Gastroesophageal sphincter (tissue), 4 donors: ENCODE results near the gene SRP19. TPM values are rescaled to one million over a fixed set of nuclear protein-coding genes. Genes with fewer than 3 reads are reported as not detected.

Experiments
- ATAC-seq: fragments of 150-250 bp; one replicate; pipeline ENCODE4 v1.9.1; 2016; ENCODE audit warnings: mild to moderate bottlenecking, moderate library complexity
- H3K27ac ChIP-seq, 4 donors: fragments of 200-600 bp; sonication (generic) in 3 of 4; 1 replicate in 3 of 4; 2 replicates in 1 of 4; pipeline ENCODE4 v1.5.1; 2016 to 2019
- H3K27me3 ChIP-seq: fragments of 200-600 bp; sonication (generic); one replicate; pipeline ENCODE4 v1.5.1; 2019
- H3K36me3 ChIP-seq, 2 donors: fragments of 200-600 bp; sonication (generic); one replicate each; pipeline ENCODE4 v1.5.1; 2019; ENCODE audit warnings: control low read depth in 1 of 2
- H3K4me1 ChIP-seq, 3 donors: fragments of 200-600 bp; sonication (generic); 1 replicate in 2 of 3; 2 replicates in 1 of 3; pipeline ENCODE4 v1.5.1; 2016 to 2019; ENCODE audit warnings: control low read depth in 2 of 3
- H3K4me3 ChIP-seq, 2 donors: fragments of 200-600 bp; sonication (generic); one replicate each; pipeline ENCODE4 v1.5.1; 2019; ENCODE audit warnings: mild to moderate bottlenecking in 1 of 2, moderate library complexity in 1 of 2
- H3K9me3 ChIP-seq, 3 donors: fragments of 200-600 bp; sonication (generic); one replicate each; pipeline ENCODE4 v1.5.1; 2017 to 2019; ENCODE audit warnings: control low read depth in 2 of 3
- CTCF ChIP-seq, 4 experiments: fragments of 200-600 bp in 2 of 4; fragments of 450-650 bp in 2 of 4; sonication (generic) in 1 of 4; IDR thresholded peaks; one replicate each; pipeline ENCODE4 v1.5.1; 2017 to 2019; ENCODE audit warnings: antibody characterized with exemption in 4 of 4, mild to moderate bottlenecking in 2 of 4, moderate library complexity in 2 of 4
- EP300 ChIP-seq: sonication (generic); formaldehyde crosslinking; IDR thresholded peaks from one replicate; pipeline ENCODE4 v1.6.1; 2017; ENCODE audit warnings: antibody characterized with exemption, mild to moderate bottlenecking
- POLR2A ChIP-seq, 2 donors: fragments of 450-650 bp; IDR thresholded peaks; one replicate each; pipeline ENCODE4 v1.6.1; 2017; ENCODE audit warnings: antibody characterized with exemption in 2 of 2, mild to moderate bottlenecking in 2 of 2, moderate library complexity in 1 of 2
- POLR2AphosphoS5 ChIP-seq: sonication (generic); formaldehyde crosslinking; IDR thresholded peaks from one replicate; pipeline ENCODE4 v1.6.1; 2017; ENCODE audit warnings: antibody characterized with exemption
- WGBS, 2 donors: methylation state at CpG; one replicate each; pipeline ENCODE4 v1.1.5; 2018; ENCODE audit warnings: low coverage in 1 of 2; 5-methylcytosine and 5-hydroxymethylcytosine counted together
- total RNA-seq, 4 donors: library from RNA; depleted of rRNA; stranded (reverse); fragments of >200 nt; gene quantifications; one replicate each; pipeline ENCODE4 v1.1.0, GENCODE V29; 2016

The SRP19 gene
- total RNA-seq, 4 donors from 2014 or later: 36.5 to 96.8 (median 69.2) TPM

DNA sequence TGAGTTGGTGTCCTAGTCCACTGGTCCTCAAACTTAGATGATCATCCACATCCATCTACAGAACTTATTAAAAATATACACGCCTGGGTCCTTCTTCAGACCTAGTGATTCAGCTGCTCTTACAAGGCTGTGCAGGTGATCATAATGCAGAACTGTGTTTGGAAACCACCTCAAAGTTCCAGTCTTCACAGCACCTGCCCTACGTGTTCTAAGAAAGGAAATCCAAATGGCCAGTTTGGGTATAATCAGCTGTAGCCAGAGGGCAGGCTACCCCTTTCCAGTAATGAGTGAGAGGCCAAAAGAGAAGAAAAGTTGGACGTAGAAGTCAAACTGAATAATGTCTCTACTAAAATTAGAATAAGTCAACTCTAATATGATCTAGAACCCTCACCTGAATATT lies 45.5 kb downstream of the SRP19 start:
- Histone ChIP-seq H3K36me3 (peaks cover 0 to 39% of the 10 kb centered on the region in 2 donors), H3K9me3 (no peaks in the 10 kb centered on the region), H3K27me3 (no peaks in the 10 kb centered on the region), H3K4me3 (no peak overlapping the region), H3K4me1 (peaks cover 0 to 30% (median 0%) of the 10 kb centered on the region in 3 donors), H3K27ac (no peak overlapping the region)
- 70 to 78% methylated on average over 3 of the region's 3 CpGs for WGBS, 2 donors
- no peak for ATAC-seq
- no peak for TF ChIP-seq POLR2A (IDR thresholded peaks at IDR 0.05)
- no peak for TF ChIP-seq CTCF (IDR thresholded peaks at IDR 0.05)
- no peak for TF ChIP-seq POLR2AphosphoS5
- TF ChIP-seq EP300: no peak

DNA sequence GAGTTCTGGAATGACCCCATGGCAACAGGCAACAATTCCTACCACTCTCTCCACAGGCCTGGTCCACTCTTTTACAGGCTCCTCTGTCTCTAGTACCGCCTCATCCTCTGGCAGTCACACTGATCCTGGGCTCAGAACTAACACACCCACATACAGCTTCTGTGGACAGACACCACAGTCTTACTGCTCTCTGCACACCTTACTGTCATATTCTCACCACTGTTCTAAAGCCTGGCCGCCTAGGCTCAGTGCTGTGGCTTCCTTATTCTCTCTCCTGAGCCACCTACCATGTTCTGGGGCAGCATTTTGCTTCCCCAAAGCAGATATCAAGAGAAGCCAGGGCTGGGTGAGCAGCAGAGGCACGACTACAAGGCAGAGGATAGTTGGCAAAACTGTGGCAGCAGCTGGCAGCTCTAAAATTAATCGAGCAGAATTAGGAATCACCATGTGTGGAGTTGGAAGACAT lies 46.1 kb downstream of the SRP19 start:
- no peak for TF ChIP-seq POLR2A (IDR thresholded peaks at IDR 0.05)
- TF ChIP-seq EP300: no peak
- TF ChIP-seq CTCF (IDR thresholded peaks at IDR 0.05): no peak
- TF ChIP-seq POLR2AphosphoS5: no peak
- Histone ChIP-seq H3K27ac (peak overlapping the region in 1 of 4 donors; percentile 19), H3K4me1 (peaks cover 0 to 33% (median 0%) of the 10 kb centered on the region in 3 donors), H3K9me3 (no peaks in the 10 kb centered on the region), H3K27me3 (no peaks in the 10 kb centered on the region), H3K36me3 (peaks cover 0 to 33% of the 10 kb centered on the region in 2 donors), H3K4me3 (no peak overlapping the region)
- WGBS, 2 donors: 40 to 59% methylated on average over 2 to 4 of the region's 4 CpGs
- ATAC-seq: no peak

- no peak for ATAC-seq
- no peaks in the 10 kb centered on the region for H3K9me3 ChIP-seq
- TF ChIP-seq POLR2A (IDR thresholded peaks at IDR 0.05): no peak
- TF ChIP-seq POLR2AphosphoS5: no peak
- TF ChIP-seq CTCF (IDR thresholded peaks at IDR 0.05): no peak
- no peak for TF ChIP-seq EP300
- H3K27me3 ChIP-seq: no peaks in the 10 kb centered on the region
- peaks cover 0 to 28% of the 10 kb centered on the region in 2 donors for H3K36me3 ChIP-seq
- no peak overlapping the region for H3K4me3 ChIP-seq
- H3K4me1 ChIP-seq: peaks cover 0 to 49% (median 0%) of the 10 kb centered on the region in 3 donors
- no peak overlapping the region for H3K27ac ChIP-seq
Observed at GRCh38 chr5:112908854-112909253, 47.8 kb downstream of the SRP19 start.

DNA sequence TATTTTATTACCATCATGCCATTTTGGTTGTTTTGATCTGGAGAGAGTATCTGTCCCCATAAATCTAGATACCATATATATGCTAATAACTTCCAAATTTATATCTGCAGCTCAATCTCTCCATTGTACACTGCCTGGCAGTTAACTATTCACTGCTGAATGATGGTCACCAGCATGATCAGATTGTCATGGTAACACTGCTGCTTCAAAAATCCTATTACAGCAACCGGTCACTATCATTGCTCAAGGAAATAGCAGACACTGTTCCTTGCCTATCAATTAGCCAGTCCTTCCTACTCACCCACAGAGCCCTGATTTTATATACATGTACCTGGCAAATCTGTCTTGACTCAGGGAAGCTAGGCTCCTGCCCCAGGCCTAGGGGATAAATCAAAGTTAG lies 49.4 kb downstream of the SRP19 start:
- H3K27ac ChIP-seq: no peak overlapping the region
- H3K9me3 ChIP-seq: no peaks in the 10 kb centered on the region
- peaks cover 0 to 41% of the 10 kb centered on the region in 2 donors for H3K36me3 ChIP-seq
- TF ChIP-seq POLR2AphosphoS5 (no peak), POLR2A (IDR thresholded peaks at IDR 0.05) (no peak), CTCF (IDR thresholded peaks at IDR 0.05) (no peak), EP300 (no peak)
- no peaks in the 10 kb centered on the region for H3K27me3 ChIP-seq
- peaks cover 0 to 60% (median 0%) of the 10 kb centered on the region in 3 donors for H3K4me1 ChIP-seq
- WGBS, 2 donors: 67 to 89% methylated on average over 1 of the region's 1 CpG
- H3K4me3 ChIP-seq: no peak overlapping the region
- no peak for ATAC-seq

DNA sequence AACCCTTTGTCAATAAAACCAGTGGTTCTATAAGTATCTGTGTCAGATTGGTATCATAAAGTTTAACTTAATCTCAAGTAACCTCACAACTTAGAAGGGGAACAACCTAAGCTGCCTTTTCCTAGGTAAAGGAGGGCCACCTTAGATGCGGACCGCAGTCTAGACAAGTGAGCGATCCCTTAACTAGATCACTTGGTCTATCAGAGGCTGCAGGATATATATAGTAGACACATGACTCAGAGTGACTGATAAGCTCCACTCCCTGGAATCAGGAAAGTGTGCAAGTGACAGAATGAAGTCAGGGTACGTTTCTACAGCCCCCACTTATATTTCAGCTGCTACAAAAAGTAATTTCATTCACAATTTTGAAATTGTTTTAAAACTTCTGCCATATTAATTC lies 53.5 kb downstream of the SRP19 start:
- no peaks in the 10 kb centered on the region for H3K9me3 ChIP-seq
- 78 to 86% methylated on average over 3 to 4 of the region's 4 CpGs for WGBS, 2 donors
- peaks cover 0 to 58% of the 10 kb centered on the region in 2 donors for H3K36me3 ChIP-seq
- peaks cover 5 to 88% (median 17%) of the 10 kb centered on the region in 3 donors for H3K4me1 ChIP-seq
- ATAC-seq: no peak
- no peak overlapping the region for H3K27ac ChIP-seq
- TF ChIP-seq EP300: no peak
- TF ChIP-seq POLR2A (IDR thresholded peaks at IDR 0.05): no peak
- TF ChIP-seq POLR2AphosphoS5: no peak
- TF ChIP-seq CTCF (IDR thresholded peaks at IDR 0.05): no peak
- no peaks in the 10 kb centered on the region for H3K27me3 ChIP-seq
- H3K4me3 ChIP-seq: no peak overlapping the region
